WTC11 (cell line): ENCODE results near the gene MORN1. TPM values are rescaled to one million over a fixed set of nuclear protein-coding genes. Genes with fewer than 3 reads are reported as not detected.

ENCODE experiments used
- ATF1 ChIP-seq: sonication (generic); formaldehyde crosslinking; IDR thresholded peaks from 2 replicates; pipeline ENCODE4 v1.8.1; 2023; ENCODE audit warnings: mild to moderate bottlenecking, moderate library complexity, missing genetic modification reagents
- ATF2 ChIP-seq: sonication (generic); formaldehyde crosslinking; IDR thresholded peaks from 2 replicates; pipeline ENCODE4 v1.8.1; 2022; ENCODE audit warnings: low read depth, missing genetic modification reagents, borderline replicate concordance
- CBFB ChIP-seq: sonication (generic); formaldehyde crosslinking; IDR thresholded peaks from 2 replicates; pipeline ENCODE4 v1.8.1; 2022; ENCODE audit warnings: mild to moderate bottlenecking, low read depth, missing genetic modification reagents
- CDX4 ChIP-seq: fragments of 250-450 bp; sonication (Bioruptor Pico); IDR thresholded peaks from 2 replicates; pipeline ENCODE4 v1.9.0; 2021; ENCODE audit warnings: moderate library complexity, mild to moderate bottlenecking, inconsistent platforms, borderline replicate concordance
- ETV6 ChIP-seq: sonication (generic); formaldehyde crosslinking; IDR thresholded peaks from 2 replicates; pipeline ENCODE4 v1.8.1; 2022; ENCODE audit warnings: mild to moderate bottlenecking, missing genetic modification reagents
- FOXK1 ChIP-seq: sonication (generic); formaldehyde crosslinking; IDR thresholded peaks from 2 replicates; pipeline ENCODE4 v1.8.0; 2022; ENCODE audit warnings: mild to moderate bottlenecking, moderate library complexity, missing genetic modification reagents
- GABPB1 ChIP-seq: sonication (generic); formaldehyde crosslinking; IDR thresholded peaks from 2 replicates; pipeline ENCODE4 v1.8.1; 2023; ENCODE audit warnings: mild to moderate bottlenecking, missing genetic modification reagents
- GTF2I ChIP-seq: fragments of 250-450 bp; sonication (Bioruptor Pico); conservative IDR thresholded peaks from 2 replicates; pipeline ENCODE4 v1.4.0; 2021; ENCODE audit warnings: mild to moderate bottlenecking
- JUN ChIP-seq: sonication (generic); formaldehyde crosslinking; IDR thresholded peaks from 2 replicates; pipeline ENCODE4 v1.8.0; 2023; ENCODE audit warnings: mild to moderate bottlenecking, missing genetic modification reagents
- OVOL2 ChIP-seq: fragments of 250-450 bp; sonication (Bioruptor Pico); IDR thresholded peaks from 2 replicates; pipeline ENCODE4 v1.9.0; 2021; ENCODE audit warnings: mild to moderate bottlenecking, borderline replicate concordance
- PRDM15 ChIP-seq: sonication (generic); formaldehyde crosslinking; IDR thresholded peaks from 2 replicates; pipeline ENCODE4 v1.8.0; 2022; ENCODE audit warnings: missing genetic modification reagents
- RELA ChIP-seq: sonication (generic); formaldehyde crosslinking; IDR thresholded peaks from 2 replicates; pipeline ENCODE4 v1.8.1; 2022; ENCODE audit warnings: missing genetic modification reagents, mild to moderate bottlenecking, borderline replicate concordance
- TP53 ChIP-seq: sonication (generic); formaldehyde crosslinking; IDR thresholded peaks from 2 replicates; pipeline ENCODE4 v1.8.1; 2023; ENCODE audit warnings: mild to moderate bottlenecking, missing genetic modification reagents
- USF1 ChIP-seq: sonication (generic); formaldehyde crosslinking; IDR thresholded peaks from 2 replicates; pipeline ENCODE4 v1.8.0; 2022; ENCODE audit warnings: mild to moderate bottlenecking, missing genetic modification reagents
- USF2 ChIP-seq: sonication (generic); formaldehyde crosslinking; IDR thresholded peaks from 2 replicates; pipeline ENCODE4 v1.8.1; 2023; ENCODE audit warnings: mild to moderate bottlenecking, missing genetic modification reagents, moderate library complexity
- ZNF138 ChIP-seq: sonication (generic); formaldehyde crosslinking; conservative IDR thresholded peaks from 2 replicates; pipeline ENCODE4 v1.8.1; 2022; ENCODE audit warnings: mild to moderate bottlenecking, moderate library complexity, missing genetic modification reagents
- ZNF263 ChIP-seq: sonication (generic); formaldehyde crosslinking; IDR thresholded peaks from 2 replicates; pipeline ENCODE4 v1.8.1; 2022; ENCODE audit warnings: low read depth, mild to moderate bottlenecking, moderate library complexity, missing genetic modification reagents
- ZNF317 ChIP-seq: sonication (generic); formaldehyde crosslinking; IDR thresholded peaks from 2 replicates; pipeline ENCODE4 v1.8.1; 2023; ENCODE audit warnings: low read depth, mild to moderate bottlenecking, moderate library complexity, missing genetic modification reagents, borderline replicate concordance
- ZSCAN18 ChIP-seq: fragments of 250-450 bp; sonication (Bioruptor Pico); IDR thresholded peaks from 2 replicates; pipeline ENCODE4 v2.1.2; 2022; ENCODE audit warnings: mild to moderate bottlenecking, moderate library complexity
- total RNA-seq: library from RNA; stranded (reverse); gene quantifications from 3 replicates; pipeline ENCODE4 v1.2.3, GENCODE V29; 2021
- TF ChIP-seq, protein P1 (sequence below): sonication (generic); formaldehyde crosslinking; IDR thresholded peaks from 2 replicates; pipeline ENCODE4 v1.8.1; 2022; ENCODE audit warnings: missing genetic modification reagents, borderline replicate concordance
- TF ChIP-seq, protein P2 (sequence below): sonication (generic); formaldehyde crosslinking; IDR thresholded peaks from 2 replicates; pipeline ENCODE4 v1.8.1; 2023; ENCODE audit warnings: mild to moderate bottlenecking, missing genetic modification reagents
- TF ChIP-seq, protein P3 (sequence below): sonication (generic); formaldehyde crosslinking; conservative IDR thresholded peaks from 2 replicates; pipeline ENCODE4 v1.8.1; 2023; ENCODE audit warnings: mild to moderate bottlenecking, low read depth, missing genetic modification reagents, moderate library complexity
- TF ChIP-seq, protein P4 (sequence below): fragments of 250-450 bp; sonication (Bioruptor Pico); IDR thresholded peaks from 2 replicates; pipeline ENCODE4 v1.9.0; 2021; ENCODE audit warnings: mild to moderate bottlenecking

MORN1 gene
- total RNA-seq, 1 experiment from 2014 or later = 14.5 TPM

DNA sequence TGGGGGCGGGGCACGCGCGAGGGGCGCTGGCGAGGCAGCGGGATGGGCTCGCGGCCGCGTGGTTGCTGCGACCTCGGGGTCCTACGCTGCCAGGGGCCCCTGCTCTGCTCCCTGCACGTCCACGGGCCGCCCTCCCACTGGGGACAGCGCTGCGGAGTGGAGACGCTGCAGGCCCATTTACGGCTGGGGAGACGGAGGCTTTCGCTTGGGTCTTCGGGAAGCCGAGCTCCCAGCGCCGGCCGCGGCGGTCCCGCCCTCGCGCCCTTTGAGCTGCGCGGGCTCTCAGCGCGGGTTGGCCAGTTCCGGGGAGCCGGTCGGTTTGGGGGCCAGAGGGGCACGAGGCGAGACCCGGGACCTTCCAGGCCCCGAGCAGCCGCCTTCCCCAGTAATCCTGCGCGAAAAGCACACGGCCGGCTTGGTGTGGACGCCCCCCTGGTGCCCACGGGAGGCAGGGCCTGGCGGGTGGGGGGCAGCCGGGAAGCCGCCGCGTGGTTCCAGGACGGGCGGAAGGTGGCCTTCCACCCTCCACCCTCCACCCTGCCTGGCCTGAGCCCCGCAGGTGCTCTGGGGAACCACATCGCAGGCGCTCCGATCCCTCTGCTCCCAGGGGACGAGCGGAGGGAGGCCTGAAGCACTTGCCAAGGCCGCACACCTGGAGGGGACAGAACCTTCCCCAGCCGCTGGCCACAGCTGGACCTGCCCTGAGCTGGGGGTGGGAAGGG lies 21.6 kb upstream of the MORN1 start (continued):
- TF ChIP-seq, protein P1, sequence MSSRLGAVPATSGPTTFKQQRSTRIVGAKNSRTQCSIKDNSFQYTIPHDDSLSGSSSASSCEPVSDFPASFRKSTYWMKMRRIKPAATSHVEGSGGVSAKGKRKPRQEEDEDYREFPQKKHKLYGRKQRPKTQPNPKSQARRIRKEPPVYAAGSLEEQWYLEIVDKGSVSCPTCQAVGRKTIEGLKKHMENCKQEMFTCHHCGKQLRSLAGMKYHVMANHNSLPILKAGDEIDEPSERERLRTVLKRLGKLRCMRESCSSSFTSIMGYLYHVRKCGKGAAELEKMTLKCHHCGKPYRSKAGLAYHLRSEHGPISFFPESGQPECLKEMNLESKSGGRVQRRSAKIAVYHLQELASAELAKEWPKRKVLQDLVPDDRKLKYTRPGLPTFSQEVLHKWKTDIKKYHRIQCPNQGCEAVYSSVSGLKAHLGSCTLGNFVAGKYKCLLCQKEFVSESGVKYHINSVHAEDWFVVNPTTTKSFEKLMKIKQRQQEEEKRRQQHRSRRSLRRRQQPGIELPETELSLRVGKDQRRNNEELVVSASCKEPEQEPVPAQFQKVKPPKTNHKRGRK (CRISPR knock-in tag) = no peak
- TF ChIP-seq USF1 (0 out of 2 replicates have a peak, but pooled peaks have one; percentile 28), CBFB (no peak), ZSCAN18 (CRISPR knock-in tag) (no peak), ETV6 (CRISPR knock-in tag) (0 out of 2 replicates have a peak, but pooled peaks have one; percentile 10), GTF2I (no peak), GABPB1 (no peak; the same call in 1 of the 2 replicates), TP53 (CRISPR knock-in tag) (no peak), JUN (CRISPR knock-in tag) (peak; percentile 44; the same call in 1 of the 2 replicates), ZNF138 (CRISPR knock-in tag) (no peak), RELA (no peak), ZNF317 (CRISPR knock-in tag) (no peak), FOXK1 (CRISPR knock-in tag) (peak; percentile 9; the same call in 1 of the 2 replicates), USF2 (CRISPR knock-in tag) (no peak), ZNF263 (CRISPR knock-in tag) (no peak), ATF1 (CRISPR knock-in tag) (0 out of 2 replicates have a peak, but pooled peaks have one; percentile 16), PRDM15 (CRISPR knock-in tag) (no peak), CDX4 (CRISPR knock-in tag) (no peak), OVOL2 (no peak), ATF2 (CRISPR knock-in tag) (no peak)
- TF ChIP-seq, protein P2, sequence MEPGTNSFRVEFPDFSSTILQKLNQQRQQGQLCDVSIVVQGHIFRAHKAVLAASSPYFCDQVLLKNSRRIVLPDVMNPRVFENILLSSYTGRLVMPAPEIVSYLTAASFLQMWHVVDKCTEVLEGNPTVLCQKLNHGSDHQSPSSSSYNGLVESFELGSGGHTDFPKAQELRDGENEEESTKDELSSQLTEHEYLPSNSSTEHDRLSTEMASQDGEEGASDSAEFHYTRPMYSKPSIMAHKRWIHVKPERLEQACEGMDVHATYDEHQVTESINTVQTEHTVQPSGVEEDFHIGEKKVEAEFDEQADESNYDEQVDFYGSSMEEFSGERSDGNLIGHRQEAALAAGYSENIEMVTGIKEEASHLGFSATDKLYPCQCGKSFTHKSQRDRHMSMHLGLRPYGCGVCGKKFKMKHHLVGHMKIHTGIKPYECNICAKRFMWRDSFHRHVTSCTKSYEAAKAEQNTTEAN (CRISPR knock-in tag) = no peak
- TF ChIP-seq, protein P3, sequence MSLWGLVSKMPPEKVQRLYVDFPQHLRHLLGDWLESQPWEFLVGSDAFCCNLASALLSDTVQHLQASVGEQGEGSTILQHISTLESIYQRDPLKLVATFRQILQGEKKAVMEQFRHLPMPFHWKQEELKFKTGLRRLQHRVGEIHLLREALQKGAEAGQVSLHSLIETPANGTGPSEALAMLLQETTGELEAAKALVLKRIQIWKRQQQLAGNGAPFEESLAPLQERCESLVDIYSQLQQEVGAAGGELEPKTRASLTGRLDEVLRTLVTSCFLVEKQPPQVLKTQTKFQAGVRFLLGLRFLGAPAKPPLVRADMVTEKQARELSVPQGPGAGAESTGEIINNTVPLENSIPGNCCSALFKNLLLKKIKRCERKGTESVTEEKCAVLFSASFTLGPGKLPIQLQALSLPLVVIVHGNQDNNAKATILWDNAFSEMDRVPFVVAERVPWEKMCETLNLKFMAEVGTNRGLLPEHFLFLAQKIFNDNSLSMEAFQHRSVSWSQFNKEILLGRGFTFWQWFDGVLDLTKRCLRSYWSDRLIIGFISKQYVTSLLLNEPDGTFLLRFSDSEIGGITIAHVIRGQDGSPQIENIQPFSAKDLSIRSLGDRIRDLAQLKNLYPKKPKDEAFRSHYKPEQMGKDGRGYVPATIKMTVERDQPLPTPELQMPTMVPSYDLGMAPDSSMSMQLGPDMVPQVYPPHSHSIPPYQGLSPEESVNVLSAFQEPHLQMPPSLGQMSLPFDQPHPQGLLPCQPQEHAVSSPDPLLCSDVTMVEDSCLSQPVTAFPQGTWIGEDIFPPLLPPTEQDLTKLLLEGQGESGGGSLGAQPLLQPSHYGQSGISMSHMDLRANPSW (CRISPR knock-in tag) = no peak
- TF ChIP-seq, protein P4, sequence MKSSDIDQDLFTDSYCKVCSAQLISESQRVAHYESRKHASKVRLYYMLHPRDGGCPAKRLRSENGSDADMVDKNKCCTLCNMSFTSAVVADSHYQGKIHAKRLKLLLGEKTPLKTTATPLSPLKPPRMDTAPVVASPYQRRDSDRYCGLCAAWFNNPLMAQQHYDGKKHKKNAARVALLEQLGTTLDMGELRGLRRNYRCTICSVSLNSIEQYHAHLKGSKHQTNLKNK = no peak
